HepG2 (cell line): ENCODE data around the gene CD44.

Experiments
- CHD2 ChIP-seq: IDR thresholded peaks from 2 replicates; pipeline ENCODE4 v1.6.1; 2011; ENCODE audit warnings: low read depth, low read length, improper control_type of control experiment
- PHF8 ChIP-seq: sonication (generic); formaldehyde crosslinking; IDR thresholded peaks from 2 replicates; pipeline ENCODE4 v1.5.0; 2020; ENCODE audit warnings: missing genetic modification reagents
- RAD21 ChIP-seq: fragments of 450-650 bp; formaldehyde crosslinking; IDR thresholded peaks from 2 replicates; pipeline ENCODE4 v1.5.0; 2020; ENCODE audit warnings: mild to moderate bottlenecking
- ZNF552 ChIP-seq: sonication (generic); formaldehyde crosslinking; IDR thresholded peaks from 2 replicates; pipeline ENCODE4 v1.9.0; 2022; ENCODE audit warnings: missing genetic modification reagents, mild to moderate bottlenecking, borderline replicate concordance
- ZNF747 ChIP-seq: sonication (generic); formaldehyde crosslinking; IDR thresholded peaks from 2 replicates; pipeline ENCODE4 v1.8.1; 2023; ENCODE audit warnings: missing genetic modification reagents, mild to moderate bottlenecking, borderline replicate concordance
- TF ChIP-seq, protein P1 (sequence below): sonication (generic); formaldehyde crosslinking; IDR thresholded peaks from 2 replicates; pipeline ENCODE4 v1.4.0; 2020; ENCODE audit warnings: missing genetic modification reagents, mild to moderate bottlenecking, borderline replicate concordance
- TF ChIP-seq, protein P2 (sequence below): sonication (generic); formaldehyde crosslinking; IDR thresholded peaks from 2 replicates; pipeline ENCODE4 v1.5.0; 2020; ENCODE audit warnings: mild to moderate bottlenecking, missing genetic modification reagents, moderate library complexity
- TF ChIP-seq, protein P3 (sequence below): IDR thresholded peaks from 2 replicates; pipeline ENCODE4 v1.6.1; 2012; ENCODE audit warnings: low read depth, low read length, improper control_type of control experiment

DNA sequence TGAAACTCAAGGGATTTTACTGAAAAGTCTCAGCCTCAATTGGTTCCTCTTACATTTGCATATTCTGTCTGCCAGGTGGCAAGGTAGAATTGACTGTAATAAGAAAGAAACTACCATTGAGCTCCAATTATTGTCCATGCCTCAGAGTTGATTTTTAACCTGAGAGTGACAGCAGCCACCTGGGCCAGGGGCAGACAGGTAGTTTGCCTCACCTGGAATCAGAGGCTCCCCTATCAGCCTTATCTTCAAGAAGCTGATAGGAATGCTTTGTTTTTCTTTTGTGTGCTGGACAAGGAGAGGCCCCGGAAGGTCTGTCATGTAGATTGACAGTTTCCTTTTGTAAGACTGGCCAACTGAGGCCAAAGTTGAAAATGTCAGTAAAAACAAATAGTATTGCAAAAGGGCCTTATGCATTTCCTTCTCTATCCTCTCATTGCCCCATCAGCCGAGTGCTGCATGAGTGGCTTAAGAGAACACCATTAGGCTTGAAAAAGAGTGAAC lies 34.1 kb downstream of the CD44 start:
- TF ChIP-seq ZNF552 (CRISPR knock-in tag) (no peak), RAD21 (CRISPR knock-in tag) (no peak), CHD2 (no peak), ZNF747 (no peak), PHF8 (CRISPR knock-in tag) (no peak)
- TF ChIP-seq, protein P1, sequence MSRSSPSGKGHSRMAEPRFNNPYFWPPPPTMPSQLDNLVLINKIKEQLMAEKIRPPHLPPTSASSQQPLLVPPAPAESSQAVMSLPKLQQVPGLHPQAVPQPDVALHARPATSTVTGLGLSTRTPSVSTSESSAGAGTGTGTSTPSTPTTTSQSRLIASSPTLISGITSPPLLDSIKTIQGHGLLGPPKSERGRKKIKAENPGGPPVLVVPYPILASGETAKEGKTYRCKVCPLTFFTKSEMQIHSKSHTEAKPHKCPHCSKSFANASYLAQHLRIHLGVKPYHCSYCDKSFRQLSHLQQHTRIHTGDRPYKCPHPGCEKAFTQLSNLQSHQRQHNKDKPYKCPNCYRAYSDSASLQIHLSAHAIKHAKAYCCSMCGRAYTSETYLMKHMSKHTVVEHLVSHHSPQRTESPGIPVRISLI (CRISPR knock-in tag), result no peak
- TF ChIP-seq, protein P2, sequence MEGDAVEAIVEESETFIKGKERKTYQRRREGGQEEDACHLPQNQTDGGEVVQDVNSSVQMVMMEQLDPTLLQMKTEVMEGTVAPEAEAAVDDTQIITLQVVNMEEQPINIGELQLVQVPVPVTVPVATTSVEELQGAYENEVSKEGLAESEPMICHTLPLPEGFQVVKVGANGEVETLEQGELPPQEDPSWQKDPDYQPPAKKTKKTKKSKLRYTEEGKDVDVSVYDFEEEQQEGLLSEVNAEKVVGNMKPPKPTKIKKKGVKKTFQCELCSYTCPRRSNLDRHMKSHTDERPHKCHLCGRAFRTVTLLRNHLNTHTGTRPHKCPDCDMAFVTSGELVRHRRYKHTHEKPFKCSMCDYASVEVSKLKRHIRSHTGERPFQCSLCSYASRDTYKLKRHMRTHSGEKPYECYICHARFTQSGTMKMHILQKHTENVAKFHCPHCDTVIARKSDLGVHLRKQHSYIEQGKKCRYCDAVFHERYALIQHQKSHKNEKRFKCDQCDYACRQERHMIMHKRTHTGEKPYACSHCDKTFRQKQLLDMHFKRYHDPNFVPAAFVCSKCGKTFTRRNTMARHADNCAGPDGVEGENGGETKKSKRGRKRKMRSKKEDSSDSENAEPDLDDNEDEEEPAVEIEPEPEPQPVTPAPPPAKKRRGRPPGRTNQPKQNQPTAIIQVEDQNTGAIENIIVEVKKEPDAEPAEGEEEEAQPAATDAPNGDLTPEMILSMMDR (CRISPR knock-in tag), result no peak
- TF ChIP-seq, protein P3, sequence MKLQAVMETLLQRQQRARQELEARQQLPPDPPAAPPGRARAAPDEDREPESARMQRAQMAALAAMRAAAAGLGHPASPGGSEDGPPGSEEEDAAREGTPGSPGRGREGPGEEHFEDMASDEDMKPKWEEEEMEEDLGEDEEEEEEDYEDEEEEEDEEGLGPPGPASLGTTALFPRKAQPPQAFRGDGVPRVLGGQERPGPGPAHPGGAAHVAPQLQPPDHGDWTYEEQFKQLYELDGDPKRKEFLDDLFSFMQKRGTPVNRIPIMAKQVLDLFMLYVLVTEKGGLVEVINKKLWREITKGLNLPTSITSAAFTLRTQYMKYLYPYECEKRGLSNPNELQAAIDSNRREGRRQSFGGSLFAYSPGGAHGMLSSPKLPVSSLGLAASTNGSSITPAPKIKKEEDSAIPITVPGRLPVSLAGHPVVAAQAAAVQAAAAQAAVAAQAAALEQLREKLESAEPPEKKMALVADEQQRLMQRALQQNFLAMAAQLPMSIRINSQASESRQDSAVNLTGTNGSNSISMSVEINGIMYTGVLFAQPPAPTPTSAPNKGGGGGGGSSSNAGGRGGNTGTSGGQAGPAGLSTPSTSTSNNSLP, result no peak
